Nephron (organoid): Measurements from ENCODE around the gene PRKCB.

Source experiments
- H3K27ac Mint-ChIP-seq, 3 experiments: 2 replicates each; pipeline ENCODE4 v1.8.0; 2020; ENCODE audit warnings: mixed read lengths in 3 of 3, mild to moderate bottlenecking in 2 of 3, moderate library complexity in 1 of 3
- H3K27me3 Mint-ChIP-seq: 2 replicates; pipeline ENCODE4 v1.8.0; 2021; ENCODE audit warnings: low read depth, mild to moderate bottlenecking, moderate library complexity, mixed read lengths
- H3K36me3 Mint-ChIP-seq: 2 replicates; pipeline ENCODE4 v1.8.0; 2020; ENCODE audit warnings: low read depth, mixed read lengths
- H3K4me1 Mint-ChIP-seq: 2 replicates; pipeline ENCODE4 v1.8.0; 2020; ENCODE audit warnings: mixed read lengths
- H3K4me3 Mint-ChIP-seq, 3 experiments: 2 replicates each; pipeline ENCODE4 v1.8.0; 2020; ENCODE audit warnings: mild to moderate bottlenecking in 3 of 3, mixed read lengths in 3 of 3, moderate library complexity in 2 of 3
- H3K9me3 Mint-ChIP-seq: 2 replicates; pipeline ENCODE4 v1.8.0; 2020; ENCODE audit warnings: mixed read lengths
- CTCF ChIP-seq, 3 experiments: fragments of 200-600 bp; sonication (generic); IDR thresholded peaks; one replicate each; pipeline ENCODE4 v1.5.0; 2021; ENCODE audit warnings: antibody characterized with exemption in 3 of 3; ENCODE audit not compliant: unreplicated experiment in 3 of 3

The PRKCB gene

GRCh38 chr16:23945243-23945642 is 109.5 kb downstream of the PRKCB start:
- TF ChIP-seq CTCF (IDR thresholded peaks at IDR 0.05; ENCODE audit: unreplicated experiment in 3 of 3), result no peak
- Mint-ChIP-seq H3K9me3 (no peaks in the 10 kb centered on the region), H3K36me3 (no peaks in the 10 kb centered on the region), H3K4me1 (peaks cover 5% of the 10 kb centered on the region), H3K4me3 (no peak overlapping the region), H3K27me3 (peaks cover 4% of the 10 kb centered on the region), H3K27ac (no peak overlapping the region)

- peaks cover 7% of the 10 kb centered on the region for H3K4me1 Mint-ChIP-seq
- H3K9me3 Mint-ChIP-seq, result no peaks in the 10 kb centered on the region
- H3K27ac Mint-ChIP-seq, result no peak overlapping the region
- H3K27me3 Mint-ChIP-seq, result peaks cover 24% of the 10 kb centered on the region
- H3K36me3 Mint-ChIP-seq, result no peaks in the 10 kb centered on the region
- H3K4me3 Mint-ChIP-seq, result no peak overlapping the region
- no peak for TF ChIP-seq CTCF (IDR thresholded peaks at IDR 0.05; ENCODE audit: unreplicated experiment in 3 of 3)
Observed at GRCh38 chr16:23947838-23948237, 112.1 kb downstream of the PRKCB start.

GRCh38 chr16:23948949-23949411 is 113.2 kb downstream of the PRKCB start:
- Mint-ChIP-seq H3K27ac (no peak overlapping the region), H3K27me3 (peaks cover 25% of the 10 kb centered on the region), H3K4me1 (peaks cover 7% of the 10 kb centered on the region), H3K36me3 (no peaks in the 10 kb centered on the region), H3K9me3 (no peaks in the 10 kb centered on the region), H3K4me3 (no peak overlapping the region)
- no peak for TF ChIP-seq CTCF (IDR thresholded peaks at IDR 0.05; ENCODE audit: unreplicated experiment in 3 of 3)

GRCh38 chr16:23949630-23950290 is 114.0 kb downstream of the PRKCB start:
- Mint-ChIP-seq H3K36me3 (no peaks in the 10 kb centered on the region), H3K4me3 (no peak overlapping the region), H3K27me3 (peaks cover 25% of the 10 kb centered on the region), H3K27ac (no peak overlapping the region), H3K4me1 (peaks cover 7% of the 10 kb centered on the region), H3K9me3 (no peaks in the 10 kb centered on the region)
- no peak for TF ChIP-seq CTCF (IDR thresholded peaks at IDR 0.05; ENCODE audit: unreplicated experiment in 3 of 3)

GRCh38 chr16:23950291-23950894 is 114.6 kb downstream of the PRKCB start:
- peaks cover 7% of the 10 kb centered on the region for H3K4me1 Mint-ChIP-seq
- H3K9me3 Mint-ChIP-seq, result no peaks in the 10 kb centered on the region
- H3K36me3 Mint-ChIP-seq, result no peaks in the 10 kb centered on the region
- H3K27ac Mint-ChIP-seq, result no peak overlapping the region
- no peak for TF ChIP-seq CTCF (IDR thresholded peaks at IDR 0.05; ENCODE audit: unreplicated experiment in 3 of 3)
- no peak overlapping the region for H3K4me3 Mint-ChIP-seq
- peaks cover 25% of the 10 kb centered on the region for H3K27me3 Mint-ChIP-seq

GRCh38 chr16:23950898-23951297 is 115.1 kb downstream of the PRKCB start:
- peaks cover 26% of the 10 kb centered on the region for H3K27me3 Mint-ChIP-seq
- no peaks in the 10 kb centered on the region for H3K36me3 Mint-ChIP-seq
- peaks cover 7% of the 10 kb centered on the region for H3K4me1 Mint-ChIP-seq
- no peak overlapping the region for H3K27ac Mint-ChIP-seq
- no peak overlapping the region for H3K4me3 Mint-ChIP-seq
- no peaks in the 10 kb centered on the region for H3K9me3 Mint-ChIP-seq
- no peak for TF ChIP-seq CTCF (IDR thresholded peaks at IDR 0.05; ENCODE audit: unreplicated experiment in 3 of 3)
